GM12864 (cell line): ENCODE measurements around the gene GRP.

ENCODE experiments used
- DNase-seq: peaks from one replicate; pipeline ENCODE4 v3.0.0-alpha.2; 2011; ENCODE audit warnings: low read depth
- H3K4me3 ChIP-seq: 2 replicates; pipeline ENCODE4 v1.5.1; 2011; ENCODE audit warnings: mild to moderate bottlenecking, low read depth, low read length, control low read depth
- CTCF ChIP-seq: IDR thresholded peaks from 2 replicates; pipeline ENCODE4 v1.5.1; 2011; ENCODE audit warnings: low read depth, mild to moderate bottlenecking, moderate library complexity, low read length, control low read depth, inconsistent platforms; ENCODE audit errors: missing control alignments

The GRP gene

GRCh38 chr18:59264121-59264571 is 44.2 kb downstream of the GRP start:
- no peak for TF ChIP-seq CTCF
- no peak for DNase-seq
- no peak overlapping the region for H3K4me3 ChIP-seq

GRCh38 chr18:59264651-59265245 is 44.8 kb downstream of the GRP start:
- no peak for DNase-seq
- TF ChIP-seq CTCF, result no peak
- peak overlapping the region; percentile 63 for H3K4me3 ChIP-seq

- no peak for TF ChIP-seq CTCF
- no peak for DNase-seq
- peak overlapping the region; percentile 63 for H3K4me3 ChIP-seq
Measured at GRCh38 chr18:59265246-59265973, 45.5 kb downstream of the GRP start.

GRCh38 chr18:59265974-59266369 is 46.0 kb downstream of the GRP start:
- TF ChIP-seq CTCF, result no peak
- H3K4me3 ChIP-seq, result no peak overlapping the region
- DNase-seq, result no peak

- no peak for DNase-seq
- TF ChIP-seq CTCF, result no peak
- no peak overlapping the region for H3K4me3 ChIP-seq
Measured at GRCh38 chr18:59266459-59266858, 46.5 kb downstream of the GRP start.

- no peak for DNase-seq
- H3K4me3 ChIP-seq, result no peak overlapping the region
- no peak for TF ChIP-seq CTCF
Measured at GRCh38 chr18:59266886-59267502, 47.0 kb downstream of the GRP start.
